Embryonic facial prominence (tissue), 1 donor: ENCODE data around the gene DMGDH.

Source experiments
- DNase-seq: peaks from one replicate; pipeline ENCODE4 v3.0.0-alpha.2; 2016; ENCODE audit errors: extremely low spot score

DMGDH gene

DNA sequence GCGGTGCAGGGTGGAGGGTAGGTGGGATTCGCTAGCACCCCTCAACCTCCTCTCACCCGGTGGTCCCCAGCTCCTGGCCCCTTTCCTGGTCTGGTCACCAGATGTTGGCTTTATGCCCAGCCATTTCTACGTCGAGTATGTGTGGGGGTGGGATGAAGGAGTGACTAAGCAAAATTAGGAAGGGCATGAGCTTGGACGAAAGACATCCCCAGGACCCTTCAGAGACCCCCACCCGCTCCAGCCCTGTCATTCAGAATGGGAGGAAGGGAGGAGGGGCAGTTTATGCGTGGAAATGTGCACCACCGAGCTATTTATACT is 835 bp upstream of the DMGDH start:
- DNase-seq: no peak

DNA sequence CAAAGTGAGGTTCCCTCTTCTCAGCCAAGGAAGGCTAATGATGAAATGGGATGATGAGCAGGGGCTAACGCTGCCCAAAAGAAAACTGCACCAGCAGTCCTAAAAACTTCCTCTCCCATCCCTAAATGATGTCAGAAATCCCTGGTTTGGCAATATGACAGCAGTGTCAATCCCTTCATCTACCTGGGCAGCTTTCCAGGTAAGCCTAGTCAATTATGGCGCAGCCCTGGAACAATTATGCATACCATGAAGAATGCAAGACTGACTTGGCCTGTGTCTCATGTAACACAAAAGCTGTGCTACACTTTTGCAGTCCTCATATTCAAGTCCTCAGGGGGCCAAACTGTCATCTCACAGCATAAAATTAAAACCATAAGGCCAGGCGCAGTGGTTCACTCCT is 7.0 kb downstream of the DMGDH start:
- no peak for DNase-seq

DNA sequence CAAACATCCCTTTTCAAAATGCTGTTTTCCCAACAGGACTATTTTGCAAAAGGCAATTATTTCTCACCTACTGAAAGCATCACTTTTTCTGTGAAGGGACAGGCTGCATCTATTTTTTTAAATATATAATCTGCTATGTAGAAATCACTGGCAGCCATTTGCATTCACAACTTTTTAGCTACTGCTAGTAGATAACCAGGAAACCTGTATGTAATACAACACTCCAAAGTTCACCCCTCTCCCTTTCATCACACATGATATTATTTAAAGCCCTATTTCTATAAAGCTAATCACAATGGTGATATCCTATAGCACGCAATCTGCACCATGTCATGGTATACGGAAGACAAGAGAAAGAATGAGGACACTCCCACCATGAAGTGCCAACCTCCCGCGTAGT is 9.8 kb downstream of the DMGDH start:
- DNase-seq: no peak

DNA sequence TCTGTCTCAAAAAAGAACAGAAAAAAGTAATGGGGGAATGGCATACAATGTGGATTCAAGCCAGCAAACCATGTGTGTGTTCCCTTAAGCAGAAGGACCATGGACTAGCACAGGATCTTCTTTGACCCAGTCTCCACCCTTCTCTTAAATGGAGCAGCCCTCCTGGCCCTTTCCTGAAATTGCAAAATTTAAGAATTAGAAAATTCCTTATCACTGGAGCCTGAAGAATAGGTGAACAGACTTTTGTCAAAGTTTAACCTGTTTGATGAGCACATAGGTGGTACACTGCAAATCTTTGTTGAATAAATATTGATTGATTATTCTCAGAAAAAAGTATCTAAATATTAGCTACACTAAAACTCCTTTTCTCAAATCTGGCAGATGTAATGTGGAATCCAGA is 12.6 kb downstream of the DMGDH start:
- DNase-seq: no peak

DNA sequence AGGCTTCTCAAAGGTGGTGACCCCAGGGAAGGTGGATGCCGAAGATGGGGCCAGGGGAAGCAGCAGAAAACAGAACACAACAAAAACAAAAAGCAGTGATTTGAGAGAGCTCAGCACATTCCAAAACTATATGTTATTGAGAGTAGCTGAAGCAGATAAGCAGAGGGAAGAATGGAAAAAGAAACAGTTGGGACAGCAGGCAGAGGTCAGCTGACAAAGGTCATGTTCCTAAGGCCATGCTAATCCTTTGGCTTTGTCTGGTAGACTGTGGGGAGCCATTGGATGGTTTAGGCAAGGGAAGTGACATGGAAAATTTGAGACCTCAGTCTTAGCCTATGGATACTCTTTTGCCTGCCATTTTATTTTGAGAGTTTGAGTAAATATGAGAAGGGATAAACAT is 14.5 kb downstream of the DMGDH start:
- no peak for DNase-seq

DNA sequence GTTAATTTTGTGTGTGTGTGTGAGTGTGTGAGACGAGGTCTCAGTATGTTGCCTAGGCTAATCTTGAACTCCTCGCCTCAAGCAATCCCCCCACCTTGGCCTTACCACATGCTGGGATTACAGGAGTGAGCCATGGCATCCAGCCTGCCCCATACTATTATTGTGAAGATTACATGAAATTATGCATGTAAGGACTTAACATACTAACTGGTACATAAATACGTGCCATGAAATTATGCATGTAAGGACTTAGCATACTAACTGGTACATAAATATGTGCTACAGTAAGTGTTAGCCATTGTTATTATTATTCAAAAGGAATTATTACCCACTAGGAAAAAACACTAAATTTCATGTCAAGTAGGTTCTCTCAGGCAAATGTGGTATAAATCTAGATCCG is 16.2 kb downstream of the DMGDH start:
- no peak for DNase-seq

DNA sequence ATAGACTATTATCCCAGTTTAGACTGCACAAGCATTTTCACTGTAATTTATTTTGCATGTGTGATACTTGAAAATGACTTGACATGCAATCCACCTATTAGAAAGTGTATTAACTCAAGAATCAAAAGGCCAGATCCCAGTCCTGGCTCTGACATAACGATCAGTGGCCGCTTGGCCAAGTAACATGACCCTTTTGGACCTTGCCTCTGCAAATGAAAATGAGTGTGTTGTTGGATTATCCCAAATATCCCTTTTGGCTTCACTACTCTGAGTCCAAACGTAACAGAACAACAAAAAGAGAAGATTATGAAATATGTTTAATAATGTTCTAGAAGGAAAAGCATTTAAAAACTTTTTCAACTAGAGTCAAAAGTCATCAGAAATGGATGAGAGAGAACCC is 19.0 kb downstream of the DMGDH start:
- DNase-seq: no peak

DNA sequence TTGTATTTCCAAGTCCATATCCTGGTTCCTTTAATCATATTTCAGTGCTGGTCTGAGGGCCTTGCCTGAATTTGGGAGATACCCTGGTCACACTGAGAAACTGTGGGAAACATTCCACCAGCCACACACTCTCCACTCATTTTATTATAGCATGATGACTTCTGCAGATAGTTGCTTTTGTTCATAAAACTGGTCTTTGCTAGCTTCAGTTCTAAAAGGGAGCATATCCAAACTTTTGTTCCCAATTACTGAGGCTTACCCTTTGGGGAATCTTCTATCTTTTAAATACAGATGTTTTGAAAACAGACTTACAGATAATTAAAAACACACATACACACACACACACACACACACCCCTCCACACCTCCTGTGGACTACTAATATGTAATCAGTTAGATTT is 21.0 kb downstream of the DMGDH start:
- DNase-seq: no peak

DNA sequence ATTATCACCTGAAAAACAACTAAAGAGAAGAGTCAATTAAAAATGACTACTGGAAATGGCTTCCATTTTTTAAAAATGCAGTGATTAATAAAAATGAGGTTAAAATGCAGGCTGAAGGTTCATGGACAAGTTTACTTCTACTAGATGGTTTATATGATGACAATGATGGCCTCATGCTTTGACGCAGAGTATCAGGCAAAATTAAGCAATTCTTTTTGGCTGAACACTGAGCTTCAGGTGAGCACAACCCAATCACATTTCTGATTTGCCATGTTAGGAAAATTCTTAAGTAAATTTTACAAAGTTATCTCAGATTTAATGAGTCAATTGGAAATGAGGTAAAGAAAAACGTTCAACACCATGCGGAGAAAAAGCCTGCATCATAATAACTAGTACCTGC is 22.3 kb downstream of the DMGDH start:
- DNase-seq: no peak

DNA sequence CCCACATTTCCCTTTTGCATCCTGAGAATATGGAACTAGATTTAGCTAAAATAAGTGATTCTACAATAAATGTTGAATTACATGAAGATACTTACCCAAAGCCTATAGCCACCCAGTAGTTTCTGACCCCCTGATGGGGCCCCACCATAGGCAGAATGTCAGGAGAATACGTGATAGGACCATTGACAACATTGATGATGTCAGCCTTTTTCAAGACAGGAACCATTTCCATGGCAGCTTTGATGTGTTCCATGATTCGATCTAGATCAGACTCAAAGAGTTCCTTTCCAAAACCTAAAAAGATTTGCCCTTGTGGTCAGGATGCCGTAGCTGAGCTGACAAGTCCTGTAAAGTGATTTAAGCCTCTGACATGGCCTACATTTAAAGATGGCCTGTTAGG is 27.3 kb downstream of the DMGDH start:
- no peak for DNase-seq

DNA sequence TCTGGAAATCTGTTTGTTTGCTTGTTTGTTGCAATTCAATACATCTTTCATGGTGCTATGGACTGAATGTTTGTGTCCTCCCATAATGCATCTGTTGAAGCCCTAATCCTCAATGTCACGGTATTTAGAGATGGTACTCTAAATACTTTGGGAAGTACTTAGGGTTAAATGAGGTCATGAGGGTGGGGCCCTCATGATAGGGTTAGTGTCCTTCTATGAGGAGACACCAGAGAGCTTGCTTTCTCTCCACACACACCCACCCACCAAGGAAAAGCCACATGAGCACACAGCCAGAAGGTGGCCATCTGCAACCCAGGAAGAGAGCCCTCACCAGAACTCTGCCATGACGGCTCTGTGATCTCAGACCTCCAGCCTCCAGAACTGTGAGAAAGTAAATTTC is 32.7 kb downstream of the DMGDH start:
- no peak for DNase-seq

DNA sequence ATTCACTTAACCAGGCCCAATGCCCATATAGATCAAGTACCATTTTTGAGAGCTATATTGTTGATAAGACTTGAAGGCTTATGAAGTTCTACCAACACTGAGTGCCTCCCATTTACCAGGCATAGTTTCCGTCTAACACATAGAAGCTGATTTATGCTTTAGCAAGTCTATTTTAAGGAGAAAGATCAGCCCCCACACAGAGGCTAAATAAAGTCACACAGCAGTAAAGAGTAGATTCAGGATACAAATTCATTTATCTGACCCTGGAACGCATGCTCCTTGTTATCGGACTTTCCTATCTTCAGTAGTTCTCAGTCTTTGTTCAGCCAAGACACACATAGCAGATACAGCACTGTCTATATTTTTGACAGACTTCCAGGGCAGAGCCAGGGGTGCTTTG is 34.2 kb downstream of the DMGDH start:
- DNase-seq: no peak

DNA sequence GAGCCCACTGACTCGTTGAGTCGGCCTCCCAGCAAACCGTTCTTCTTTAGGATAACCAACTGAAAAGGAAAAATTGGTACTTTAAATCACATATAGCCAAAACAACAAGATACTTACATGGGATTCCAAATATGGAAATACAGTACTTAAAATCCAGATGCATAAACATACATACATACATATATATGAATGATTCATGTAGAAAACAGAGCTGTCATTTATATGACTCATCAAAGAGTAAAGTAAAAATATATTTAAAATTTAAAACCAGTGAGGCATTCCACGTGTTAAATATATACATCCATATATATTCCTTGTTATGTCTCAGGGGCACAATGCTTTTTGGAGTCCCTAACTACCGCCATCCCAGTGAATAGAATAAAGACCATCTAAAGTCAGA is 36.7 kb downstream of the DMGDH start:
- no peak for DNase-seq

DNA sequence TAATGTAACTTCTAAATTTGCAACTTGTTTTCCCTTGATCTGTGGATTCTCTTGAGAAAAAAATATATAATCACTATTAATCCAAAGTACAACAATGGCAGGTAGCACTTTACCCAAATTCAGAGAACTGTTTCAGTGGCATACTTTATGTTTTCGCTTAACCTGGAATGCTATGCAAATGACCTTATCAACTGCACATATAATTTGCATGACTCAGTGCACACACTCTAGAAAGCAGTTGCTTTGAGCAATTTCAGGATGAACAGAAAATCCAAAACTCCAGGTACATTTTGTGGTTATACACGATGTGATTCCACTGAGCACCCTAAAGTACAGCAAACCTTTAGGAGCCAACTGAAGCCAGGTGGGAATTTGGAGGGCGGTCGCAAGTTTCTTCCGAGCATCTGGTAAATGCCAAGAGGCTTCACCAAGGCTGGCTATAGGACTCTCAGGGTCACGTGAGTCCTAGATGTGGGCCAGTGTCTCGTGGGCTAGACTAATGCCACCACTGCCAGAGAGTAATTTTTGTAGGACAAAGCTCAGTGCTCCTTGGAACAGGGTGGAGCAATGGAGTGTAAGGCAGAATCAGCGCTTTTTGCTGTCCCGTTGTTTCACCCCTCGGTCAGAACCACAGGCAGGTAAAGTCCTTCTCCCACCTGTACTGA is 37.3 kb downstream of the DMGDH start:
- no peak for DNase-seq

DNA sequence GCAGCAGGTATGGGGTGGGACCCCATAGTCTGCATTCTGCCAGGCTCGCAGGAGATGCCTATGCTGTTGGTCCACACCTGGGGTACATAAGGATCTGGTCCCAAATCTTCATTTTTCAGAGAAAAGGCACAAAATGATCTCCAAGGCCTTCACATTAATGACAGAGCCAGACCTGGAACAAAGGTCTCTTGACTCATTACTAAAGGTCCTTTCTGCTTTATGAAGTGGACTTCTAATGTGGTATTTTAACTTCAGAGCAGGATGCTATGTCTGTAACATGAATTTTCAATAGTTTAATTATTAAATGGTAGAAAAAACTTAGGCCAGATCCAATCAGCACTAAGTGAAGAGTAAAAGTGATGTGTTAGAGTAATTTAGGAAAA is 38.0 kb downstream of the DMGDH start:
- DNase-seq: no peak

DNA sequence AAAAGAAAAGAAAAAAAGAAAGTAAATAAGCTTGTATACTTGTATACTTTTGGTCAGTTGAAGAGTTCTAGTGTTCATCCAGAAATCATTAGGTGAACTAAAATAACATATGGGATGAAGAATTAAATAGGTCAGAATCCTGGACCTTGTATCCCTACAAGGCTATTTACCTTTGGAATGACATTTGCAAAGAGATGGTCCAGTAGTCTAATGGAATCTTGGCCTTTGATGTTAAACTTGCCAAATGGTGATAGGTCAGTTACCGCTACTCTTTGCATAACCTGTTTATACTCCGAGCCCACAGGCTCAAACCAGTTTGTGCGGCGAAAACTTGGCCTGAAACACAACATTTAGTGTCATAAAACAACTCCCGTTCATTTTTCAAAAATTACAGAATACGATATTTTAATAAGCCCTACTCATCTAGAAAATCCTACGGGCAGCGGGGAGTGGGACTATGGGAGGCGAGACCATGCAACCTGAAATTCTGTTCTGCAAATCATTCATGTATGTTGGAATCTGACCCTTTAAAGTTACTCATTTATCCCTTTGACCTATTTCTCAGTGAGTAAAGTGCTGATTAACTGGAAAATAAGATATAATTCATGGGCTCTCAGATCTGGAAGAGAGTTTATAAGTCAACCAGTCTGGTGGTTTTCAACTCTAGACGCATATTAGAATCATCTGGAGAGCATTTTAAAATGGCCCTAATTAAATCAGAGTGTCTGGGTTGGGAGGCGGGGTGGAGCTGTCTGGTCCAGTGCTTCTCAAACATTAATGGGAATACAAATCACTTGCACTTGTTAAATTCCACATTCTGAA is 38.6 kb downstream of the DMGDH start:
- no peak for DNase-seq

DNA sequence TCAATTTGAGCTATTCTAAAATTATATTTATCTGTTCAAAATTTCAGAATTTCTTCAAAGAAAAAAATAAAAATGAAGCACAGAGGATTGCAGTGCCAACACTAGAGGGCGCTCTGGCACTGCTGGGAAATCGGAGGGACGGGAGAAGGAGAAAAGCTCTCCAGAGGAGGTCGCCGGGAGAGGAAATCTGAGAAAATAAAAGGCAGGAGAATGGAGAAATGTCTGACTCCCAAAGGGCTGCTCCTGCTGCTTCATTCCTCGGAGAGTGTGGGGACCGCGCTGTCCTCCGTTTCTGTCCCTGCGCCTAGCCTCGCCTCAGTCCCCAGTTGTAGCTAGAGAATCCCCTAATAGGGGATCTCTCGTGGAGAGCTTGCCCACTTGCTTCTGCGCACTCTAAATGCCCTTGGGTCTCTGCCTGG is 44.4 kb downstream of the DMGDH start:
- peak; percentile 81 for DNase-seq

DNA sequence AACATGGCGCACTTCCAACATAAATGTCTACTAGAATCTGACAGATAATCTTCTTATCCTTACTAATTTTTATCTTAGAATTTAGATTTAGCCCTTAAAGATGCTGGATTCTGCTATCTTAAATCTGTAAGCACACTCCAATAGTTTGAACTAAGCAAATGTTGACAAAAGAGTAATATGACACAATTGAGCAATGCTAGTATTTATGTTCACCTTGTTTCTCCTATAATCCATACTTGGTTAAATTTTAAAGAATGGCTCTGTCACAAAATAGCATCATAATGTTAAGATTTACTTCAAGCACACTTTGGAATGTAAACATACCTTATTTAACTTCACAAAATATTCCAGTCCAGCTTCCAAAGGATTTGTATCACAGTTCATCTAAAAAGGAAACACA is 45.5 kb downstream of the DMGDH start:
- no peak for DNase-seq

DNA sequence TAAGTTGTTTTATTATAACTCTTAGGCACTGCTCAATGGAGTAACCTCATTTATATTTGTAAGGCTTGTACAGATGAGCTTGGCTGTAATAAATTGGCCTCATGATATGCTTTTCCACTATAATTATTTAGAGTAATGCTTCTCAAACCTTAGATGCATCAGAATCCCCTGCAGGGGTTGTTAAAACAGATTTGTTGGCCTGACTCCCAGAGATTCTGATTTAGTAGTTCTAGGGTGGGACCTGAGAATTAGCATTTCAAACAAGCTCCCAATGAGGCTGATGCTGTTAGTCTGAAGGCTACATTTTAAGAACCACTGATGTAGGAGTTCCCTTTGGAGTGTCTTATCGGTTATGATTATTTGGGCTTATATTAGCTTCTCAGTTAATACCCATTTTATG is 46.1 kb downstream of the DMGDH start:
- DNase-seq: no peak

DNA sequence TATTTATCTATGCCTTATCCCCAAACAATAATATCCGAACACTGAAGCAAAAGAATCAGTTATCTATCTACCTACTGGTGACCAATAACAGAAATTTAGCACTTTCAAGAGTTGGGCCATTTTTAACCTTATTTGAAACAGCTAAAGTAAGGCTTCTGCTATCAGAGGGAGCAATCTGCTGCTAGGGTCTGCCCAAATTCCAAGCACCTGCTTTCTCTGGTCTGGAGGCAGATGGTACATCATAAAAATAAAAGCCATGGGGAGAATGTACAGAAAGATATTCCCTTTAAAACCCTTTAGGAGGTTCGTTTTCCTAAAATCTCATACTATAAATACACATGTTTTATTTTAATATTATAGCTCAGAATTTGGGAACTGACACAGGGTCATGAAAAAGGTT is 46.7 kb downstream of the DMGDH start:
- DNase-seq: no peak

DNA sequence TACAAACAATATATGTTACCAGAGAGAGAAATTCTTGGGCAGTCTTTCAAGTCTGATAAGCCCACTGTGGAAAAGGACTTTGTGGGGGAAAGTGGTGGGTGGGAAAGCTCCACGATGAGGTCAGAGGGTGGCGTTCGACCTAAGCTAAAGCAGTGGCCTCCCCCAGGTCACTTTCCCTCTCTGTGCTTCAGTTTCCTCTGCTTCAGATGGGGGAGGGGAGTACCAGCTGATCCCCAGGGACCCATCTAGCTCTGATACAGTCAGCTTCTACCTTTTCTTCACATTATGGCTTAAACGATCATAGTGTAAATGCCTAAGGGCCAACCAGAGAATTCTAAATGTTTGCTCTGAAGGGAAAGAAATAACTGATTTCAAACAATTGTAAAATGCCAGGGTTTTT is 47.7 kb downstream of the DMGDH start:
- DNase-seq: no peak

DNA sequence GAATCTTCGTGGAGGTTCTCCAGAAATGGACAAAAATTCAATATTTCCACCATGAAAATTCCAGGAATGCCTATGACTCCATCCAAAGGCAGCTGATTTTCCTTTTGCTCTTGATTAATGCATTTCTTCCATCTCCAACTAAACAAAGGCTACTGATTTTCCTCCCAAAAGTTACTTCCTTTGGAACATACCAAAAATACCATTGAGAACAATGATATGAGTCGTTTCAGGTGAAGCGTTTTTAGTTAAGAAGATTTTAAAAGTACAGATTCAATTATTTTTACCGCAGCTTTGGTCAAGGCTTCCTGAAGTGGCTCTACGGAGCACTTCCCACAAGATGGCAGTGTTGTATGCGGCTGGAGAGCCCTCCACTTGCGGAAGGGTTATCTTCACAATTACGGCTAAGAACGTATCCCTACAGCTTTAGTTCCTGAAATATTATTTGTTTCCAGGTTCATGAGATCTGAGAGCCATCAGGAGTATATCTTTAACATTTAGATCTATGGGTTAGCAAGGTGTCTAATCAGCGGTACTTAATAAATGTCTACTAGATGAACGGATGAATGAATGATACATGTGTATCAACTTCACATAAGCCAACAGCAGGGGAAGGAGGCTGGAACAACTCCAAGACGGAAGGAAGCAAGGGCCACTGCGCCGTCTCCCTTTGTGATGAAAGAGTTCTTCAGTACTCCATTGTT is 48.5 kb downstream of the DMGDH start:
- no peak for DNase-seq

DNA sequence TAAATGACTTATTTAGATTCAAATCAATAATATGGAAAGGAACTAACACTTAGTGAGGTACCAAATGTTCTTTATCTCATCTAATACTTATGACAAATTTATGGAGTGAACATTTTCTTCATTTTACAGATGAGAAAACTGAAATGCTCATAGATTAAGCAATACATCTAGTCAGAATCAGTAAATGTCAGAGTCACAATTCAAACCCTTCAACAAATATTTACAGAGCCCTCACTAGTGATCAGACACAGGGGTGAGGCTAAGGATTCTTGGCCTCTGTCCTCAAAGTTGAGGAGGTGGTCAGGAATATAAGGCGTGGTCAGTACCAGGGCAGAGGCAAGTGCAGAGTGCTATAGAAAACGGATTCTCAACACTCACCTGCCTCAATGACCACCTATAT is 54.8 kb downstream of the DMGDH start:
- no peak for DNase-seq
